OCI-LY1 (cell line): Measurements from ENCODE around the gene KCNMA1.

Source experiments
- H2AFZ ChIP-seq: fragments of 200-600 bp; sonication (generic), shearing (Covaris generic); 2 replicates; pipeline ENCODE4 v1.6.0; 2014; ENCODE audit warnings: antibody characterized with exemption, mild to moderate bottlenecking, low read length
- H3F3A ChIP-seq: fragments of 200-600 bp; sonication (generic), shearing (Covaris generic); 2 replicates; pipeline ENCODE4 v1.6.0; 2014; ENCODE audit warnings: mild to moderate bottlenecking, antibody characterized with exemption, low read length, moderate library complexity; ENCODE audit not compliant: insufficient read depth
- H3K27ac ChIP-seq: fragments of 200-600 bp; sonication (generic); 2 replicates; pipeline ENCODE4 v1.5.1; 2014; ENCODE audit warnings: low read length, mixed run types, mild to moderate bottlenecking, low read depth; ENCODE audit not compliant: poor library complexity, severe bottlenecking
- H3K27me3 ChIP-seq: fragments of 200-600 bp; sonication (generic); 2 replicates; pipeline ENCODE4 v1.6.0; 2014; ENCODE audit warnings: antibody characterized with exemption, mild to moderate bottlenecking, low read length, moderate library complexity; ENCODE audit not compliant: insufficient read depth
- H3K36me3 ChIP-seq: fragments of 200-600 bp; sonication (generic); 2 replicates; pipeline ENCODE4 v1.6.1; 2014; ENCODE audit warnings: mild to moderate bottlenecking, antibody characterized with exemption, low read length, moderate library complexity, mixed read lengths; ENCODE audit not compliant: insufficient read depth
- H3K4me1 ChIP-seq: fragments of 200-600 bp; sonication (generic); 2 replicates; pipeline ENCODE4 v1.5.1; 2014; ENCODE audit warnings: mild to moderate bottlenecking, low read length, moderate library complexity; ENCODE audit not compliant: insufficient read depth, severe bottlenecking
- H3K4me2 ChIP-seq: fragments of 200-600 bp; sonication (generic), shearing (Covaris generic); 2 replicates; pipeline ENCODE4 v1.6.1; 2014; ENCODE audit warnings: low read length
- H3K4me3 ChIP-seq: fragments of 200-600 bp; sonication (generic); 2 replicates; pipeline ENCODE4 v1.5.1; 2014; ENCODE audit warnings: low read length, low read depth, mild to moderate bottlenecking, mixed read lengths; ENCODE audit not compliant: poor library complexity, severe bottlenecking
- H3K79me2 ChIP-seq: fragments of 200-600 bp; shearing (Covaris generic); 2 replicates; pipeline ENCODE4 v1.6.1; 2016; ENCODE audit warnings: mixed run types, low read length, mixed read lengths; ENCODE audit not compliant: insufficient read depth
- H3K9ac ChIP-seq: fragments of 200-600 bp; sonication (generic), shearing (Covaris generic); 2 replicates; pipeline ENCODE4 v1.6.1; 2014; ENCODE audit warnings: mild to moderate bottlenecking, low read length, mixed read lengths
- H3K9me2 ChIP-seq: fragments of 200-600 bp; sonication (generic), shearing (Covaris generic); 2 replicates; pipeline ENCODE4 v1.6.1; 2014; ENCODE audit warnings: low read depth, mild to moderate bottlenecking, low read length, mixed read lengths
- H3K9me3 ChIP-seq: fragments of 200-600 bp; shearing (Covaris generic); 2 replicates; pipeline ENCODE4 v1.6.1; 2014; ENCODE audit warnings: low read length, mixed read lengths
- H4K20me1 ChIP-seq: fragments of 200-600 bp; sonication (generic), shearing (Covaris generic); 2 replicates; pipeline ENCODE4 v1.6.0; 2016; ENCODE audit warnings: mild to moderate bottlenecking, low read length; ENCODE audit not compliant: insufficient read depth
- EZH2 ChIP-seq: fragments of 200-600 bp; sonication (generic), shearing (Covaris generic); IDR thresholded peaks from 2 replicates; pipeline ENCODE4 v1.8.0; 2017; ENCODE audit warnings: borderline replicate concordance, mixed run types, mild to moderate bottlenecking, antibody characterized with exemption, low read length, moderate library complexity, mixed read lengths
- TF ChIP-seq, protein P1 (sequence below): fragments of 200-600 bp; sonication (generic), shearing (Covaris generic); IDR thresholded peaks from 2 replicates; pipeline ENCODE4 v1.5.1; 2017; ENCODE audit warnings: mild to moderate bottlenecking, antibody characterized with exemption, low read length, moderate library complexity, mixed read lengths

The KCNMA1 gene

GRCh38 chr10:77131214-77131613 is 506.4 kb downstream of the KCNMA1 start:
- H3F3A ChIP-seq = no peaks in the 10 kb centered on the region
- H3K4me1 ChIP-seq = no peaks in the 10 kb centered on the region
- H2AFZ ChIP-seq = no peak overlapping the region
- H3K9me2 ChIP-seq = no peaks in the 10 kb centered on the region
- no peak overlapping the region for H3K4me2 ChIP-seq
- TF ChIP-seq, protein P1, sequence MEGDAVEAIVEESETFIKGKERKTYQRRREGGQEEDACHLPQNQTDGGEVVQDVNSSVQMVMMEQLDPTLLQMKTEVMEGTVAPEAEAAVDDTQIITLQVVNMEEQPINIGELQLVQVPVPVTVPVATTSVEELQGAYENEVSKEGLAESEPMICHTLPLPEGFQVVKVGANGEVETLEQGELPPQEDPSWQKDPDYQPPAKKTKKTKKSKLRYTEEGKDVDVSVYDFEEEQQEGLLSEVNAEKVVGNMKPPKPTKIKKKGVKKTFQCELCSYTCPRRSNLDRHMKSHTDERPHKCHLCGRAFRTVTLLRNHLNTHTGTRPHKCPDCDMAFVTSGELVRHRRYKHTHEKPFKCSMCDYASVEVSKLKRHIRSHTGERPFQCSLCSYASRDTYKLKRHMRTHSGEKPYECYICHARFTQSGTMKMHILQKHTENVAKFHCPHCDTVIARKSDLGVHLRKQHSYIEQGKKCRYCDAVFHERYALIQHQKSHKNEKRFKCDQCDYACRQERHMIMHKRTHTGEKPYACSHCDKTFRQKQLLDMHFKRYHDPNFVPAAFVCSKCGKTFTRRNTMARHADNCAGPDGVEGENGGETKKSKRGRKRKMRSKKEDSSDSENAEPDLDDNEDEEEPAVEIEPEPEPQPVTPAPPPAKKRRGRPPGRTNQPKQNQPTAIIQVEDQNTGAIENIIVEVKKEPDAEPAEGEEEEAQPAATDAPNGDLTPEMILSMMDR = no peak
- TF ChIP-seq EZH2 = no peak
- no peak overlapping the region for H3K27ac ChIP-seq
- H3K79me2 ChIP-seq = no peaks in the 10 kb centered on the region
- H3K36me3 ChIP-seq = no peaks in the 10 kb centered on the region
- no peak overlapping the region for H3K4me3 ChIP-seq
- no peaks in the 10 kb centered on the region for H3K9me3 ChIP-seq
- no peak overlapping the region for H3K9ac ChIP-seq
- H3K27me3 ChIP-seq = no peaks in the 10 kb centered on the region
- no peaks in the 10 kb centered on the region for H4K20me1 ChIP-seq

DNA sequence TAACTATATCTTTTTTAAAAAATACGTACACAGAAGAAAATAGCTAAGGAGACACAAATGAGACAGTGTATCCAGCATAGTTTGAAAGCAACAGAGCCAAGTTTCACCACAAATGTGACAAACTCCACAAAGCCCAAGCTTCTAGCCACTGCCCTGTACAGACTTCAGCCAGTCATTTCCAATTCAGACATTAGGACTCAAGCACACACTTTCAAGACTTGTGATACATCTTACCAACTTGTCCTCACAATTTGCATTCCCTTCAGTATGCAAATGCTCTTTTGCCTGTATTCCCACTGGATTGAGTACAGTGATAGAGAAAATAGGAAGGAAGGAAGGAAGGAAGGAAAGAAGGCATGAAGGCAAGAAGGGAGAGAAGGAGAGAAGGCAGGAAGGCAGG is 510.4 kb downstream of the KCNMA1 start:
- Histone ChIP-seq H3K4me1 (no peaks in the 10 kb centered on the region), H3K4me3 (no peak overlapping the region), H3K36me3 (no peaks in the 10 kb centered on the region), H3K9ac (no peak overlapping the region), H4K20me1 (no peaks in the 10 kb centered on the region), H3F3A (no peaks in the 10 kb centered on the region), H3K4me2 (no peak overlapping the region), H2AFZ (no peak overlapping the region), H3K9me3 (no peaks in the 10 kb centered on the region), H3K27ac (no peak overlapping the region), H3K79me2 (no peaks in the 10 kb centered on the region), H3K27me3 (no peaks in the 10 kb centered on the region), H3K9me2 (no peaks in the 10 kb centered on the region)
- TF ChIP-seq EZH2 = no peak
- TF ChIP-seq, protein P1 = no peak

GRCh38 chr10:77125231-77125630 is 512.4 kb downstream of the KCNMA1 start:
- H3K36me3 ChIP-seq = no peaks in the 10 kb centered on the region
- no peaks in the 10 kb centered on the region for H3K79me2 ChIP-seq
- no peaks in the 10 kb centered on the region for H3K4me1 ChIP-seq
- TF ChIP-seq EZH2 = no peak
- TF ChIP-seq, protein P1 = no peak
- no peak overlapping the region for H3K4me2 ChIP-seq
- H3K9ac ChIP-seq = no peak overlapping the region
- no peak overlapping the region for H3K27ac ChIP-seq
- H3K9me3 ChIP-seq = no peaks in the 10 kb centered on the region
- no peaks in the 10 kb centered on the region for H3F3A ChIP-seq
- no peaks in the 10 kb centered on the region; the same call in 1 of the 2 replicates for H3K27me3 ChIP-seq
- no peaks in the 10 kb centered on the region for H4K20me1 ChIP-seq
- no peak overlapping the region for H2AFZ ChIP-seq
- H3K4me3 ChIP-seq = no peak overlapping the region
- no peaks in the 10 kb centered on the region for H3K9me2 ChIP-seq
